Neuronal stem cell (in vitro differentiated cells): Measurements from ENCODE around the gene CYTH1.

Source experiments
- DNase-seq: peaks from one replicate; pipeline ENCODE4 v3.0.0-alpha.2; 2013; ENCODE audit warnings: low spot score
- H2AFZ ChIP-seq: one replicate; pipeline ENCODE4 v1.6.1; 2013; ENCODE audit warnings: mild to moderate bottlenecking, low read length, inconsistent platforms
- H2AK5ac ChIP-seq: 2 replicates; pipeline ENCODE4 v1.6.1; 2013; ENCODE audit warnings: low read depth, mild to moderate bottlenecking, inconsistent platforms, low read length, moderate library complexity, mixed read lengths
- H2BK120ac ChIP-seq: 2 replicates; pipeline ENCODE4 v1.6.1; 2013; ENCODE audit warnings: low read depth, mild to moderate bottlenecking, inconsistent platforms, low read length, moderate library complexity, mixed read lengths
- H2BK12ac ChIP-seq: one replicate; pipeline ENCODE4 v1.6.1; 2013; ENCODE audit warnings: low read length, inconsistent platforms
- H2BK15ac ChIP-seq: 2 replicates; pipeline ENCODE4 v1.6.1; 2013; ENCODE audit warnings: mild to moderate bottlenecking, low read length, inconsistent platforms, mixed read lengths
- H2BK5ac ChIP-seq: one replicate; pipeline ENCODE4 v1.6.1; 2013; ENCODE audit warnings: inconsistent platforms, mild to moderate bottlenecking, low read length, moderate library complexity
- H3K14ac ChIP-seq: one replicate; pipeline ENCODE4 v1.6.1; 2013; ENCODE audit warnings: low read length, inconsistent platforms
- H3K18ac ChIP-seq: 2 replicates; pipeline ENCODE4 v1.6.1; 2013; ENCODE audit warnings: low read length, inconsistent platforms
- H3K23ac ChIP-seq: 2 replicates; pipeline ENCODE4 v1.6.1; 2013; ENCODE audit warnings: low read depth, mild to moderate bottlenecking, mixed read lengths, low read length, inconsistent platforms; ENCODE audit not compliant: poor library complexity
- H3K27ac ChIP-seq: replicated peaks from 3 replicates; pipeline ENCODE4 v1.5.1; 2013; ENCODE audit warnings: low read length, inconsistent platforms
- H3K27me3 ChIP-seq, 3 experiments: 2 replicates each; pipeline ENCODE4 v1.6.1; 2013; ENCODE audit warnings: low read length in 3 of 3, mild to moderate bottlenecking in 2 of 3, inconsistent platforms in 1 of 3, low read depth in 1 of 3, mixed read lengths in 1 of 3, moderate library complexity in 1 of 3; ENCODE audit not compliant: control insufficient read depth in 3 of 3, insufficient read depth in 3 of 3
- H3K36me3 ChIP-seq, 2 donors: replicated peaks in 1 of 2; 2 replicates each; pipeline ENCODE4 v1.6.1; 2013; ENCODE audit warnings: low read length in 2 of 2; ENCODE audit not compliant: control insufficient read depth in 2 of 2, insufficient read depth in 2 of 2
- H3K4ac ChIP-seq: 2 replicates; pipeline ENCODE4 v1.6.1; 2013; ENCODE audit warnings: inconsistent platforms, mild to moderate bottlenecking, low read length, moderate library complexity
- H3K4me1 ChIP-seq, 2 donors: 1 replicate in 1 of 2; 2 replicates in 1 of 2; pipeline ENCODE4 v1.6.1; 2013; ENCODE audit warnings: low read length in 2 of 2, low read depth in 1 of 2; ENCODE audit not compliant: control insufficient read depth in 2 of 2, insufficient read depth in 1 of 2
- H3K4me2 ChIP-seq: one replicate; pipeline ENCODE4 v1.6.1; 2013; ENCODE audit warnings: mild to moderate bottlenecking, low read length, inconsistent platforms; ENCODE audit not compliant: insufficient read depth, poor library complexity, severe bottlenecking
- H3K4me3 ChIP-seq, 2 donors: 2 replicates each; pipeline ENCODE4 v1.5.1; 2013; ENCODE audit warnings: low read length in 2 of 2, mild to moderate bottlenecking in 2 of 2, inconsistent platforms in 1 of 2, moderate library complexity in 1 of 2
- H3K79me1 ChIP-seq: one replicate; pipeline ENCODE4 v1.6.1; 2013; ENCODE audit warnings: low read depth, mild to moderate bottlenecking, inconsistent platforms, low read length, moderate library complexity
- H3K9ac ChIP-seq: one replicate; pipeline ENCODE4 v1.6.1; 2013; ENCODE audit warnings: mild to moderate bottlenecking, low read depth, low read length, inconsistent platforms; ENCODE audit not compliant: poor library complexity
- H3K9me3 ChIP-seq, 2 donors: replicated peaks in 1 of 2; 2 replicates each; pipeline versions ENCODE3 to v1.6.1; 2013; ENCODE audit warnings: low read length in 2 of 2, mild to moderate bottlenecking in 2 of 2, inconsistent platforms in 1 of 2, low read depth in 1 of 2, mixed read lengths in 1 of 2, moderate library complexity in 1 of 2; ENCODE audit not compliant: control insufficient read depth in 2 of 2, insufficient read depth in 1 of 2
- H4K8ac ChIP-seq: one replicate; pipeline ENCODE4 v1.6.1; 2013; ENCODE audit warnings: low read depth, mild to moderate bottlenecking, inconsistent platforms, low read length, moderate library complexity
- H4K91ac ChIP-seq: one replicate; pipeline ENCODE4 v1.6.1; 2013; ENCODE audit warnings: low read length, low read depth, mild to moderate bottlenecking, inconsistent platforms; ENCODE audit not compliant: poor library complexity
- WGBS, 2 donors: extraction: QIAGEN DNeasy Blood & Tissue Kit; methylation state at CpG; one replicate each; pipeline ENCODE4 v1.1.7; 2013; ENCODE audit warnings: missing lambda C conversion rate in 2 of 2, mixed read lengths in 1 of 2; ENCODE audit not compliant: insufficient read length in 2 of 2, insufficient replicate concordance in 1 of 2; ENCODE audit errors: extremely low coverage in 2 of 2; 5-methylcytosine and 5-hydroxymethylcytosine counted together

CYTH1 gene

DNA sequence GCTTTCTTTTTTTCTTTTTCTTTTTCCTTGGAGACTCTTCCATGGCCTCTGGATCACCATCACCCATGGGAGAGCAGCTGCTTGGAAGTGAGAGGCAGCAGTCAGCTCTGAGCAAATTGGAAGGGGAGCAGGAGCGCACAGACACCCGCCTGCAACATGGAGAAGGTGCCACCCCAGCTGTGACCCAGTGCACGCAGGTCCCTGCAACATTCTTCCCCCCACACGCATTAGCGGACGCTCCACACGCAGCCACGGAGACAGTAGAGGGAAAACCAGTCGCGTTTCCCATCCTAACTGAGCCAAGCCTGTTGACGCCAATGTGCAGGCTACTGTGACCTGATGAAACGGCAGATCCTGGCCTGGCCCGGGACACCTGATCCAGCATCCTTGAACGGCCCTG, 20.4 kb upstream of the CYTH1 start:
- Histone ChIP-seq H2BK15ac (no peak overlapping the region), H2AFZ (no peak overlapping the region), H3K9me3 (no peaks in the 10 kb centered on the region), H3K27ac (no peak overlapping the region), H3K36me3 (peaks cover 46 to 92% of the 10 kb centered on the region in 2 donors), H2BK5ac (no peak overlapping the region), H3K79me1 (peaks cover 11% of the 10 kb centered on the region), H4K91ac (no peak overlapping the region), H3K14ac (no peak overlapping the region), H3K4ac (no peak overlapping the region), H2BK120ac (no peak overlapping the region), H2AK5ac (no peak overlapping the region), H3K27me3 (peaks cover 0 to 2% (median 0%) of the 10 kb centered on the region in 3 experiments), H3K18ac (no peak overlapping the region), H3K9ac (peak overlapping the region; percentile 44), H3K23ac (peak overlapping the region; percentile 43), H3K4me1 (no peaks in the 10 kb centered on the region), H3K4me3 (no peak overlapping the region), H2BK12ac (no peak overlapping the region), H3K4me2 (no peak overlapping the region), H4K8ac (no peak overlapping the region)
- no CpG with 5 or more reads among the region's 14 CpGs for WGBS, 2 donors
- DNase-seq, result no peak

DNA sequence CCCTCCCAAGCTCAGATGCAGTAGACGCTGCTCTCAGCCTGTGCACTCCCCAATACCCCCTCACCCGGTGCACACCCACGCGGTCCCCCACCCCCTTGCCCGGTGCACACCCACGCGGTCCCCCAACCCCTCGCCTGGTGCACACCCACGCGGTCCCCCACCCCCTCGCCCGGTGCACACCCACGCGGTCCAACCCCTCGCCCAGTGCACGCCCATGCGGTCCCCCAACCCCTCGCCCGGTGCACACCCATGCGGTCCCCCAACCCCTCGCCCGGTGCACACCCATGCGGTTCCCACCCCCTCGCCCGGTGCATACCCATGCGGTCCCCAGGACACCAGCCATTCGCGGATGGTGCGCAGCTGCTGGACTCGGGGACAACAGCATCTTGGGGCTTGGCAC, 19.9 kb upstream of the CYTH1 start:
- H2BK5ac ChIP-seq, result no peak overlapping the region
- H3K4me1 ChIP-seq, result no peaks in the 10 kb centered on the region
- peaks cover 12% of the 10 kb centered on the region for H3K79me1 ChIP-seq
- H2AFZ ChIP-seq, result no peak overlapping the region
- peaks cover 46 to 92% of the 10 kb centered on the region in 2 donors for H3K36me3 ChIP-seq
- no CpG with 5 or more reads among the region's 30 CpGs for WGBS, 2 donors
- H3K23ac ChIP-seq, result no peak overlapping the region
- peak overlapping the region; percentile 21 for H3K9ac ChIP-seq
- H3K4ac ChIP-seq, result no peak overlapping the region
- no peak for DNase-seq
- no peaks in the 10 kb centered on the region for H3K9me3 ChIP-seq
- no peak overlapping the region for H3K4me3 ChIP-seq
- H3K18ac ChIP-seq, result no peak overlapping the region
- H3K27ac ChIP-seq, result no peak overlapping the region
- no peak overlapping the region for H4K91ac ChIP-seq
- no peak overlapping the region for H2AK5ac ChIP-seq
- peaks cover 0 to 2% (median 0%) of the 10 kb centered on the region in 3 experiments for H3K27me3 ChIP-seq
- H3K4me2 ChIP-seq, result no peak overlapping the region
- H2BK120ac ChIP-seq, result no peak overlapping the region
- no peak overlapping the region for H2BK12ac ChIP-seq
- no peak overlapping the region for H2BK15ac ChIP-seq
- H4K8ac ChIP-seq, result no peak overlapping the region
- H3K14ac ChIP-seq, result no peak overlapping the region

DNA sequence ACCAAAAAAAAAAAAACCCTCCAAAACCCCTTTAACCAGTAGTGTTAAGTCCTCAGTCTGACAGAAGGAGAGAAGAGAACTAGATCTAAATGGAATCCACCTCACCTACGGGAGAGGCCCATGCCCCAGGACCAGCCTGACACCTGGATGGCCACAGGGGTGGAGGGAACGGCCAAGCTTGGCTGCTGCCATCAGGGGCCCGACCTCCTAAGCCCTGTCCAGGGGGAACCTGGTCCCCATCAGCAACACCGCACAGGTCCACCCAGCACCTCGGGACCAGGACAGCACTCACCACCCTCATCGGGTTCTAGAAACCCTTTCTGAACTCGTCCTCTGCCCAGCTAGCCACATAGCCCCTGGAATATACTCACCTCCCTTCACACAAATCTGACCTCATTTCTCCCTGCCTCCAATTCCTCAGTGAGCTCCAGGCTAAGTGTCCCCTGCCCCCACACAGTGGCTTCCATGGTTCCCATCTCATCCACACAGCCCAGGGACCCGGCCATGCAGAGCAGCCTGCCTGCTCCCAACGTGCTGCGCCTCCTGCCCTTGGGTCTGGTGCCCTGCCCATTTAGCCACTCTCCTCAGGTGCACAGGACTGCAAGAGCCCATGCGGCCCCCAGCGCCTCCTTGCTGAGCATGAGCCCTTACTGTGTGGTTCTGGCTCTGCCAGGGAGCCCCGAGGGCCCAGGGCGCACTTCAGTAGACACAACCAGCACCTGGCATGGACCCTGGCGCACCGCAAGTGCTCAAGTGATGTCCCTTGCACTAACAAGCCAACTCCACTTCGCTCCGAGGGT, 18.3 kb upstream of the CYTH1 start:
- Histone ChIP-seq H2BK12ac (no peak overlapping the region), H4K91ac (no peak overlapping the region), H3K4me1 (no peaks in the 10 kb centered on the region), H4K8ac (peak overlapping the region; percentile 65), H2AK5ac (no peak overlapping the region), H3K18ac (peak overlapping the region; percentile 38), H3K14ac (peak overlapping the region; percentile 31), H3K4me2 (no peak overlapping the region), H3K27ac (no peak overlapping the region), H2BK15ac (no peak overlapping the region), H3K4ac (peak overlapping the region; percentile 89), H2AFZ (no peak overlapping the region), H3K9me3 (no peaks in the 10 kb centered on the region), H3K23ac (no peak overlapping the region), H3K4me3 (no peak overlapping the region), H2BK5ac (no peak overlapping the region), H2BK120ac (no peak overlapping the region), H3K36me3 (peaks cover 46 to 93% of the 10 kb centered on the region in 2 donors), H3K79me1 (peaks cover 7% of the 10 kb centered on the region), H3K9ac (peak overlapping the region; percentile 2), H3K27me3 (peaks cover 0 to 2% (median 0%) of the 10 kb centered on the region in 3 experiments)
- WGBS, 2 donors, result no CpG with 5 or more reads among the region's 18 CpGs
- DNase-seq, result no peak

DNA sequence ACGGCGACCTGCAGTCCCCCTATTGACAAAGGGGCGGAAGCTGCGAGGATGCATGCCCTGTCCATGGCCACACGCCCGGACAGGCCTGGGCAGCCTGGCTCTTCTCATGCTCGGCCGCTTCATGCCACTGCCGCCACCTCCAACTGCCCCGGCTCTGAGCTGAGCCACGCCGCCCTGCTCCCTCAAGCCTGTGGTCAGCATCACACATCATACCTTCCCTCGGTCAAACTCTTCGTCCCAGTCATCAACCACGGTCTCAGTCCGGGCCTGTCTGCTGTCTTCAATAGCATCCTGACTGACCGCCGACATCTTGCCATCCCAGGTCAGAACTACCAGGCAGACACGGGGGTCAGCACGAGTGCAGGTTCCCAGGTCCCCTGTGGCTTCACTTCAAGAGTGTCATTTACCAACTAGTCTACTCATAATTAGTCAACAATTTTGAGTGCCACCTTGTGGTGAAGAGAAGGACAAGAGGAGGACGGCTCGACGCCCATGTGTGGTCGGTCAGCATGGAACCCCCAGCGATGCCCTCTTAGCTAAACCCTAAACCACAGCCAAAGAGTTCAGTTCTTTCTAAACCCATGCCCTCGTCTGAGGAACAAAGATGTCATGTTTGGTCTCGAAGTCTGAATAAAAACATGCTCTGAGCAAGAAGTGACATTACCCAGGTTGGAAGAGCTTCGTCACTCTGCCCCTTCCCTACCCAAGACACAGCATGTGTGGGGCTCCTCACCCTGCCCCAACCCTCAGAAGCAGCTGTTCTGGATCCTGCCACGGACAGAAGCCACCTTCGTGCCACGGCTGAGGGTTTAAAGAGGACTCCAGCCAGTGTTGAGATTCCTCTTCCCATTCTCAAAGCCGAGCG, 16.9 kb upstream of the CYTH1 start:
- Histone ChIP-seq H2BK120ac (no peak overlapping the region), H3K27ac (no peak overlapping the region), H2BK12ac (peak overlapping the region; percentile 86), H3K27me3 (no peaks in the 10 kb centered on the region), H3K4me2 (no peak overlapping the region), H3K9me3 (no peaks in the 10 kb centered on the region), H2AFZ (no peak overlapping the region), H3K4me1 (no peaks in the 10 kb centered on the region), H3K14ac (no peak overlapping the region), H2BK5ac (peak overlapping the region; percentile 78), H3K18ac (peak overlapping the region; percentile 60), H3K23ac (peak overlapping the region; percentile 1), H2AK5ac (no peak overlapping the region), H3K4ac (peak overlapping the region; percentile 53), H4K91ac (no peak overlapping the region), H4K8ac (no peak overlapping the region), H3K9ac (no peak overlapping the region), H3K79me1 (peaks cover 5% of the 10 kb centered on the region), H3K4me3 (no peak overlapping the region), H3K36me3 (peaks cover 45 to 93% of the 10 kb centered on the region in 2 donors), H2BK15ac (no peak overlapping the region)
- no peak for DNase-seq
- WGBS, 2 donors, result no CpG with 5 or more reads among the region's 33 CpGs
